GM18517 (cell line): Measurements from ENCODE around the gene AP1G2.
"Not testable (repeated sequence)": the region's sequence is repeated elsewhere in the genome, so short reads cannot be mapped to it uniquely, and the experiment has no call there.

Source experiments
- ATAC-seq: cut with Tn5 transposase; IDR thresholded peaks from one replicate; pipeline ENCODE4 v1.9.1; 2021; ENCODE audit warnings: mild to moderate bottlenecking, moderate library complexity; ENCODE audit not compliant: unreplicated experiment

Gene AP1G2, protein sequence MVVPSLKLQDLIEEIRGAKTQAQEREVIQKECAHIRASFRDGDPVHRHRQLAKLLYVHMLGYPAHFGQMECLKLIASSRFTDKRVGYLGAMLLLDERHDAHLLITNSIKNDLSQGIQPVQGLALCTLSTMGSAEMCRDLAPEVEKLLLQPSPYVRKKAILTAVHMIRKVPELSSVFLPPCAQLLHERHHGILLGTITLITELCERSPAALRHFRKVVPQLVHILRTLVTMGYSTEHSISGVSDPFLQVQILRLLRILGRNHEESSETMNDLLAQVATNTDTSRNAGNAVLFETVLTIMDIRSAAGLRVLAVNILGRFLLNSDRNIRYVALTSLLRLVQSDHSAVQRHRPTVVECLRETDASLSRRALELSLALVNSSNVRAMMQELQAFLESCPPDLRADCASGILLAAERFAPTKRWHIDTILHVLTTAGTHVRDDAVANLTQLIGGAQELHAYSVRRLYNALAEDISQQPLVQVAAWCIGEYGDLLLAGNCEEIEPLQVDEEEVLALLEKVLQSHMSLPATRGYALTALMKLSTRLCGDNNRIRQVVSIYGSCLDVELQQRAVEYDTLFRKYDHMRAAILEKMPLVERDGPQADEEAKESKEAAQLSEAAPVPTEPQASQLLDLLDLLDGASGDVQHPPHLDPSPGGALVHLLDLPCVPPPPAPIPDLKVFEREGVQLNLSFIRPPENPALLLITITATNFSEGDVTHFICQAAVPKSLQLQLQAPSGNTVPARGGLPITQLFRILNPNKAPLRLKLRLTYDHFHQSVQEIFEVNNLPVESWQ

DNA sequence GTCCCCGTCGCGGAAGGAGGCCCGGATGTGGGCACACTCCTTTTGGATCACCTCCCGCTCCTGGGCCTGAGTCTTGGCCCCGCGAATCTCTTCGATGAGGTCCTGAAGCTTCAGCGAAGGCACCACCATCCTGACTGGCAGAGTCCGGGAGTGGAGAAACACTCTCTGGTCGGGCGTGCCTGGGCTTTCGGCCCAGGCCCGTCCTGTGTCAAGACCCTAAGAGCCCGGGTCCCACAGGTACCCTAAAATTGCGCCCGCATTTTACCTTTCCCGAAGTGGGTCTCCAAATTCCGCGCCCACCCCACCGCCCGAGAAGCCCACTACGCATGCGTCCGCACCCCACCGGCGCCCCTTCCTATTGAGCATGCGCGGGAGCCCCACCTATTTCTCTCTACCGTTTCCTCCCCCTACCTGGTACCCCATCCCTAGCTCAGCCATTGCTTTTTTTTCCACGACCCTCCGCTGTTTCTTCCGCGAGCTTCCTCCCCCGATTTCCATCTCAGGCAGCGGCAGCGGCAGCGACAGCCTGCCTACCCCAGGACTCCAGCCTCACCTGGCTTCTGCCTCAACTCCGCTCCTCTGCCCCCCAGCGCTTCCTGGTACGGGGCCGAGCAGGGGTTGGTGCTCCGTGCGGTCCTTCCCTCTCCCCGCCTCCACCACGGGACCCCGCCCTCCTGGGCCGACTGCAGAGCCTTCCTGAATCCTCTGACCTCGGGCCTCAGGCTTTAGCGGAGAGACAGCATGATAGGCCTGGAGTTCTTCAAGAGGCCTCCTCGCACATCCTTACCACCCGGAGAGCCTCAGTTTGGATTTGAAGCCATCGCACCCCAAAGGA is at the start of gene AP1G2:
AP1G2 (minus strand) TSS at position 606 of the 835 bp plus-strand sequence; CDS start at position 129, 477 bp downstream.
- peak; percentile 82 for ATAC-seq

DNA sequence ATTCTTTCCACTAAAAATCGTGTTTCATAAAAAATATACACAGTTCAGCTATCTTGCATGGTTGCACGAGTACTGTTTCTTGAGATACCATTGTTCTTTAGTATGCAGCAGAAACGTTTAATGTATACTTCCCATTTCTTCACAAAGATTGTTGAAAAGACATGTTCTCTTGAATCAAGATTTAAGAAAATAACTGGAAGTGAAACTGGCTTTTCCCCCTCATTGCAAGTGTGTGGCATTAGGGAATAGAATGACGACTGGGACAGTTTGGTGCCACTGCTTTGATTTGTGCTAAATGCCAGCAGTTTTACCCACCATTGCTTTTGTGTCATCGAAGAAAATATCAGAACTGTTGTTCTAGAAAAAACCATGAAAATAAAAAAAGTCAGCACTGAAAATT is 48.3 kb upstream of the AP1G2 start:
- no peak for ATAC-seq

DNA sequence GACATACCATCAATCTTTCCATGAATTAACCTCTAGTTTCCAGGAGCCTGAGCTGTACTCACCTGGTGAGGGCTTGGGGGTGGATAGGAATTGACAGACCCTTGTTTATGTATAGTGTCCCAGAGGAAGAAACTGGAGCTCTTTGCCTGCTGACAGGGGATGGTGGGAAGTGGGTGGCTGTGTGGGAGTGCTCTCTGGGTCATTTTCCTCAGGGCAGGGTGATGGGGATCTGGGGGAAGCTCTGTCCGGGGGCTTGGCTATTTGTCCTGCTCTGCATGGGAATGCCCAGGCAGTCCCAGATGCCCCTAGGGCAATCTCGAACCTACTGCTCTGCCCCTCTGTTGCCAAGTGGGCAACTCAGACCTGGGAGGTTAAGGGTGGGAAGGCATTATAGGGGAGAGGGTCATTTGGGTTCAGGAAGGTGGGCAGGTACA is 46.8 kb upstream of the AP1G2 start:
- ATAC-seq = no peak

DNA sequence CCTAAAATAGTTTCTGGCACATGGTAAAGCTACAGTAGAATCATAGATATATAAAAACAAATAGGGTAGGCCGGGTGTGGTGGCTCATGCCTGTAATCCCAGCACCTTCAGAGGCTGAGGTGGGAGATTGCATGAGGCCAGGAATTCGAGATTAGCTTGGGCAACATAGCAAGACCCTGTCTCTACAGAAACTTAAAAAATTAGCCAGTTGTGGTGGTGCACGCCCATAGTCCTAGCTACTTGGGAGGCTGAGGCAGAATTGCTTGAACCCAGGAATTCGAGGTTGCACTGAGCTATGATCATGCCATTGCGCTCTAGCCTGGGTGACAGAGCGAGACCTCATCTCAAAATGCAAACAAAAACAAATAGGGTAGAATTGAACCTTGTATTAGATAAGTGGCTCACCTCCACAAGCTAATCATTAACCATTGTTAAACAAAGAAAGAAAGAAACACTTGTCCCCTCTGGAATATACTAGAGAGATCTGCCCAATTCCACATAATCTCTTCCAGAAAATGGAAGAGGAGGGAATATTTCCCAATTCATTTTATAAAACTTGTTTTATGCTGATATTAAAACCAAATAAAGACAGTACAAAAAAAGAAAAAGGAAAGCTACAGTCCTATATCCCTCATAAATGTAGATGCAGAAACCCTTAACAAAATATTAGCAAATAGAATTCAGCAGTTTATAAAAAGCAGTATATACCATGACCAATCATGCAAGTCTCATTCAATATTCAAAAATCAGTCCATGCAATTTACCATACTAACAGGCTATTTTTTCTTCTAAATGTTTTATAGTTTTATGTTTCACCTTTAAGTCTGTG is 45.9 kb upstream of the AP1G2 start:
- ATAC-seq = no peak

DNA sequence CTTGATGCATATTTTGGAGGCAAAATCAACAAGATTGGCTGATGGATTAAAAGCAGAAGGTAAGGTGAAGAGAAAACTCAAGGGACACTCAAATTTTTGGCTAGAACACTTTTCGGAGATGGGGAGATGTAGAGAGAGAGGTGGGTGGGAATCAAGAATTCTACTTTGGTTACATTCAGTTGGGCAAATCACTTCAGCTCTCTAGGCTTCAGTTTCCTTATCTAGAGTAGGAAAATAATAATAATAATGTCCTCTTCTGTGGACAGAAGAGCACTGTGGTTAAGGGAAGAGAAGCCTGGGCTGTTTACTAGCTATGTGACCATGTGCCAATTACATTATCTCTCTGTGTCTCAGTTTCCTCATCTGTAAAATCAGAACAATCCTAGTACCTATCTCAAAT is 45.2 kb upstream of the AP1G2 start:
- no peak for ATAC-seq

DNA sequence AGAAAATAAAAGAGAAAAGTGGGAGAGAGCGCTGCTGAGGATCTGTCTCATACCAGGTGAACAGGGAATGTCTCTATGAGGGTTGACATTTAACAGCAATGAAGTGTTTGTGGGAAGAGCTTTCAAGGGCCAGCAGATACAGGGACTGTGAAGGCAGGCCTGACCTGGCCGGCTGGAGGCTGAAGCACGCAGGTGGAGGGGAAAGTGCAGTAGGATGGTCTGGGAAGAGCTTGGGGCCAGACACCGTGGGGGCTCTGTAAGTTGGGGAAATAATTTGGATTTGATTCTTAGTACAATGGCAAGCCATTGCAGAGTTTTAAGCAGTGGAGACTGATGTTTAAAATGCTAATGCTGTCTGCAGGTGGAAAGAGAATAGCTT is 44.8 kb upstream of the AP1G2 start:
- ATAC-seq = no peak

DNA sequence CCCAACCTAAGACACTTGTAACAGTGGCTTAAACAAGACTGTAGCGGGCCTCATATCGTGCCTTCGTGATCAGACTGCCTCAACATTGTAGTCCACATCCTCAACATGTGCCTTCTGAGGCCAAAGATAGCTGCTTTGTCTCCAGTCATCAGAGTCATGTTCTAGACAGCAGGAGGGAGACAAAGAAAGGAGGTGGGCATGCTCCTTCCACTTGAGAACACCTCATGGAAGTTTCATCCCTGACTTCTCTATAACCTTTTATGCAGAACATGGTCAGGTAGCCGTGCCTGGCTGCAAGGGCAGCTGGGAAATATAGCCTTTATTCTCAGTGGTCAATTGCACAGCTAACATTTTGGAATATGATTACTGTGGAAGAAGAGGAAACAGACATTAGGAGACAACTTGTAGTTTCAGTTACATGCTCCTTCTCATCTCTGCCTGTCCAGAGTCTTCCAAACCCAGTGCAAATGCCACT is 43.3 kb upstream of the AP1G2 start:
- no peak for ATAC-seq

DNA sequence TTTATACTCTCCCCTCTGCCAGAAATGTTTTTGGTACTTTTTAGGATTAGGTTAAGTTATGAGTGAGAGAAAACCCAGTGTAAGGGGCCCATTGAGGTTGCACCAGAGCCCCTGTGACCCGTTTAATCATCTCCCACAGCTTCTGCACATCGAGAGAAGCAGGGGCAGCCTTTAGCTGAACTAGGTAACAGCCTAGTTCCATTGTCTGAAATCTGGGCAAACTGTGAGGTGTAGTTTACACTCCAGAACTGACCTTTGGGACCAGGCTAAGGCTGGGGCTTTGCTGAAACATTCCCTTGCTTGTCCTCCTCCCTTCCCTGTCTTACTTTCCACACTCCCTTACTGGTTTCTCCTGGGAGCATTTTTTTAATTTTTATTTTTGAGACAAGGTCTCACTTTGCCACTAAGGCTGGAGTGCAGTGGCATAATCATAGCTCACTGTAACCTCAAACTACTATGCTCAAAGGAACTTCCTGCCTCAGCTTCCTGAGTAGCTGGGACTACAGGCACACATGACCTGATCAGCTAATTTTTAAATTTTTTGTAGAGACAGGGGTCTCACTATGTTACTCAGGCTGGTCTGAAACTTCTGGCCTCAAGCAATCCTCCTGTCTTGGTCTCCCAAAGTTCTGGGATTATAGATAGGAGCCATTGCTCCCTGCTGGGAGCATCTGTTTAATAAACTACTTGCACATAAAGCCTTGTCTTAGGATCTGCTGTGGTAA is 42.7 kb upstream of the AP1G2 start:
- ATAC-seq = no peak

DNA sequence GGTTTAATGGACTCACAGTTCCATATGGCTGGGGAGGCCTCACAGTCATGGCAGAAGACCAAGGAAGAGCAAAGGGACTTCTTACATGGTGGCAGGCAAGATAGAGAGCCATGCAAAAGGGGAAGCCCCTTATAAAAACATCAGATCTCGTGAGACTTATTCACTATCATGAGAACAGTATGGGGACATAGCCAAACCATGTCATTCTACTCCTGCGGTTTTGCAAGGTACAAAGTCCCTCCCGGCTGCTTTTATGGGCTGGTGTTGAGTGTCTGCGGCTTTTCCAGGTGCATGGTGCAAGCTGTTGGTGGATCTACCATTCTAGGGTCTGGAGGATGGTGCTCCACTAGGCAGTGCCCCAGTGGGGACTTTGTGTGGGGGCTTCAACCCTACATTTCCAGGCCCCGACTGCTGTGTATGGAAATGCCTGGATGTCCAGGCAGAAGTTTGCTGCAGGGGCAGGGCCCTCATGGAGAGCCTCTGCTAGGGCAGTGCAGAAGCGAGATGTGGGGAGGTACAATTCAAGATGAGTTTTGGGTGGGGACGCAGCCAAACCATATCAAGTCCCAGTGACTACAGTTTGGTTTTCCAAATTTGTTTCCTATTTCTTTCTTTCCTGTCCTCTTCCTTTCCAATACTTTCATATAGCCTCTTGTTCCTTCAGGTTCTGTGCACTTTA is 42.0 kb upstream of the AP1G2 start:
- ATAC-seq = not testable (repeated sequence)

DNA sequence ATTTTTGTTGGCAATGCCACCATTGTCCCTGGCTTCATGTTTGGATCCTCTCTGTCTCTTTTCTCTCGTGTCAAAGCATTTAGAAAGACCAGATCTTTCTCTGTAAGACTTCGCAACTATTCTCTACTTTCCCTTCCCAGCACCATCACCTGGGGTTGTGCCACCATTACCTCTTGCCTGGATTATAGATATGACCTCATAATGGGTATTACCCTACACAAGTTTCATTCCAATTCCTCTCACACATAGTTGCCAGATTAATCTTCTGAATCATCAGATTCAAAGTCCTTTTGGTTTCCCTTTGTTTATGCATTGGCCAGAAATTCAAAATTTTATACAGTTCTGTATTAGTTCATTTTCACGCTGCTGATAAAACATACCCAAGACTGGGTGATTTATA is 41.4 kb upstream of the AP1G2 start:
- ATAC-seq = no peak

DNA sequence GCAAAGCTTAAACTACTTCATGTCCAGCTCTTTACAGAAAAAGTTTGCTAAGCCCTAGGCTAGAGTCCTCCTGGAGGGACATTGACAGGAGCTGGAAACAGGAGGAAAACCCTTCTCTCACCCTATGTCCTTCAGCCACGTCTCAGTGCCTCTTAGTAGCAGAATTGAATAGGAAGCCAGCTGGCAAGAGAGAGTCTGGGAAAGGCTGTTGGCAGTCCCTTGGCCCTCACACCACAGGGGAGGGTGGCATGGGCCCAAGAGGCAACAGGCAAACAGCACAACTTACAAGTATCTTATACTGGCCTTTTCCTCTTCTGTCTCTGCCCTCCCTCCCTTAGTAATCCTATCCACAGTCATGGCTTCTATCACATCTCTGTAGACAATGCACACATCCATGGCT is 40.9 kb upstream of the AP1G2 start:
- ATAC-seq = no peak

DNA sequence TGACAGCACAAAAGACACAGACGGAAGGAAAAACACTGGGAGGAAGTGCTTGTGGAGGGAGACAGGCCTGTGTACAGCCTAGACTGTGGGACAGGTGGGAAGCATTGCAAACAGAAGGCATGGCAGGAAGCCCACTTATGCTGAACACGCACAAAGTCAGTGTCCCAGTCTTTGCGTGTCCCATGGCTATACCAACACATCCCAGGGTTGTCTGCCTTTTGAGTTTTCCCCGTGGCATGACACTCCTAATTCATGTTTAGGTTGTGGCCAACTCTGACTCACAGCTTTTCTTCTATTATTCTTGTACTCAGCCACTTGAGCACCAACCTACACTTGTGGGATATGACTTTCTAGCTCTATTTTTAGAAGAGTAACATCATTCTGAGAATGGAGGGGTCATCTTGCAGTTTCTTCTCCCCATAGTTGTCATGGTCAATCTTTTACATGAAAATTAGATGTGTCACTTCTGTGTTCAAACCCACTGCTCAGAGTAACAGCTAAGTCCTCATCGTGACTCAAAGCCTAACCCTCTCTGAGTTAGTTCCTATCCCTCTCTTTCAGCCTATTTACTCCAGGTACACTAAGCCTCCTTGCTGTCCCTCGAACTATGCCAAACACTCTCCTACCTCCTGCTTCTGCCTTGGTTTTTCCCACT is 38.5 kb upstream of the AP1G2 start:
- peak; percentile 90 for ATAC-seq

DNA sequence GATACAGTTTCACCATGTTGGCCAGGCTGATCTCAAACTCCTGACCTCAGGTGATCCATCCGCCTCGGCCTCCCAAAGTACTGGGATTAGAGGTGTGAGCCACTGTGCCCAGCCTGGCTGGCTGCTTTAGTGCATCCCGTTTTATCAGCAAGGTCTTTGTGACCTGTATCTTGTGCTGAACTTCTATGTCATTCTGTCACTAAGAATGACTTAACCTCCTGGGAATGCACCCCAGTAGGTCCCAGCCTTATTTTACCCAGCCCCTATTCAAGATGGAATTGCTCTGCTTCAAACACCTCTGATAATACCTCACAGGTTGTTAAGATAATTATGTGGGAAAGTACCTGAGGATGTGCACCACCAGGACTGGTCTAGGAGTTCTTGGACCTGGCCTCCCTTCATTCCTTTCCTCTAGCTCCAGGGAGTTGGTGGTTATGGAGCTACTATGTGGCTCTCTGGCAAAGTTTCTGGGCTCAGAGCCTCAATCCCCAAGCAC is 37.1 kb upstream of the AP1G2 start:
- no peak for ATAC-seq

DNA sequence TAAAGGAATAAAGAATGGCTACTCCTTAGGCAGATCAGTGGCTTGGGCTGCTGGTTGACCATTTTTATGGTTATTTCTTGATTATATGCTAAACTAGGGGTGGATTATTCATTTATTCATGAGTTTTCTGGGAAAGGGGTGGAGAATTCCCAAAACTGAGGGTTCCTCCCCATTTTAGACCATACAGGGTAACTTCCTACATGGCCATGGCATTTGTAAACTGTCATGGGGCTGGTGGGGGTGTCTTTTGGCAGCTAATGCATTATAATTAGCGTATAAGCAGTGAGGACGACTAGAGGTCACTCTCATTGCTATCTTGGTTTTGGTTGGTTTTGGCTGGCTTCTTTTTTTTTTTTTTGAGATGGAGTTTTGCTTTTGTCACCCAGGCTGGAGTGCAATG is 36.6 kb upstream of the AP1G2 start:
- ATAC-seq = no peak

DNA sequence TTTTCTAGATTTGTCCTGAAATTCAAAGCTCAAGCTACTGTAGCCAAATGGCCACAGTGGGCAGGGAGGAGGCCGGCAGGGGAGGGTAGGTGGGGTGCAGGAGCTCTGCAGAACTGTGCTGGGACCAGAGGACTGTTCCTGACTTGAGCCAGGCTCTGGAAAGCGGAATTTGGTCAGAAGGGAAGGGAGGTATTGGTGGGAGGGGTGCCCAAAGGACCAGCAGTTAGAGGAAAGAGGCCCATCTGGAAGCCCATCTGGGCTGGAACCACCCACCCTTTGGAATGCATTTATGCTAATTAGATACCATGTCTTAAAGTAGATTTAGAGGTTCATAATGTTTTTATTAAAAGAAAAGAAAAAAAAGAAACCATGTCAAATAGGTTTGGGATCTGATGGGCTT is 35.5 kb upstream of the AP1G2 start:
- ATAC-seq = no peak

DNA sequence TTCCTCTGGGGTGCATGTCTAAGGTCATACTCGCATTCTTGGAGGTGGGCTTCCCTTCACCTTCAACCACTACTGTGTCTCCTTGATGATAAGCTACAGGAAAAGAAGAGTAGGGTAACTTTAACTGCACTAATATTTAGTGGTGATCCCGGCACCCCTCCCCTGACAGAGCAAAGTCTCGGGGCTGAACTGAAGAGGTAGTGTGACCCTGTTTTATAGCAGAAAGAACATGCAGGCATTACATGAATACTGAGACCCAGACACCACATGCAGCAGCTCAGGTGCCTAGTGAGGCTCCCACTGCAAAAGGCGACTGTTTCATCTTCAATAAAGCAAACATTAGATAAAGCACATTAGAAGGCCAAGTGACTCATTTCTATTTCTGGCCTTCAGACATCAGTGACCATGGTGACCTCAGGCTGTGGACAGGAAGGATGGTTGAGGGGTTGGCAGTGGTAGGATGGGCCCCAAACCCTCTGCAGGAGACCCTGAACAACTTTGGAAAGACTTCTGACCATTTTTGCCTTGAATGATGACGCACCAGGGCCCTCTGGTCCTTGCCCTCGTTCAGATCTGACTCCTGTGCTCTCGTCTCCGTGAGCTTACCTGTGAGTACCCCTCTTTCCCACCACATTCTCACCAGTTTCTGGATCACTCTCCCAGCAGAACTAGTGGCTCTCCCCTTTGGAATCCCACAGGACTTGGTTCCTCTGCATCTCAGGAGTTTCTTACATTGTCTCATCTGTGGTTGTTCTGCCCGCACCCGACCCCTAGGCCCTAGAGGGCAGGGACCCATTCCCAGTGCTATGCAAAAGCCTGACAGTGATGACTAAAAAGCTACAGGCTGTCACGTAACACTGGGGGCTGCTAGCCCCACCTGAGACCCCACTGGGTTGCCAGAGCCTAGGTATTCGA is 34.8 kb upstream of the AP1G2 start:
- ATAC-seq = no peak

DNA sequence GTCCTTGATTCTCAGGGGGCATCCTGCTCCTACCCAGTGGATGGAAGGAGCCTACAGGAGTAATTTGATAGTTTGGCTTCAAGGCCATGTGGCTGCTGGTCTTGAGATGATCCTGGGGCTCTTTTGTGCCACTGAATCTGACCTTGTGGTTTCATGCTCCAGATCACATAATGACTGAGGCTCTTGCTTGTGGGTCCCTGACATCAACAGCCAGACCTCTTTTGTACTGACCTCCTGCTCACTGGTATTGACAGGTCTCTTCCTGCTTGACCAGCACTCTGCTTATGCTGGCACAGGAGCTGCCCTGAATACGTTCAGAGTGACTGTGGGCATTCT is 34.2 kb upstream of the AP1G2 start:
- no peak for ATAC-seq

DNA sequence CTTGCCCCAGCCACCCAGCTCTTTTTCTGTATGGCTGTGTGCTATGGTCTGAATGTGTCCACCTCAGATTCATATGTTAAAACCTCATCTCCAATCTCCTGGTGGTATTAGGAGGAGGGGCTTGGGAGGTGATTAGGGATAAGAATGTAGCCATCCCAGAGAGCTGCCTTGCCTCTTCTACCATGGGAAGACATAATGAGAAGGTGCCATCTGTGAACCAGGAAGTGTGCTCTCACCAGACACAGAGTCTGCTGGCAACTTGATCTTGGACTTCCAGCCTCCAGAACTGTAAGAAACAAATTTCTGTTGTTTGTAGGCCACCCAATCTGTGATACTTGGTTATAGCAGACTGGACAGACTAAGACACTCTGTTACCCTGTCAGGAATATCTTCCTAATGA is 33.8 kb upstream of the AP1G2 start:
- ATAC-seq = no peak
